H1 (cell line): Measurements from ENCODE around the gene CPED1. TPM values are rescaled to one million over a fixed set of nuclear protein-coding genes. Genes with fewer than 3 reads are reported as not detected.
A peak's percentile ranks its signal among the peaks of the same experiment; 100 is the strongest.

Experiments
- CTCF ChIA-PET: fragments of 300-600 bp; sonication (Branson Sonifier 250); formaldehyde crosslinking; loops from one replicate; lab custom pipeline; 2021; ENCODE audit not compliant: partially characterized antibody; lab: Charles Lee
- POLR2A ChIA-PET: fragments of 300-600 bp; sonication (Branson Sonifier 250); formaldehyde crosslinking; loops from one replicate; lab custom pipeline; 2021; ENCODE audit warnings: inconsistent platforms; ENCODE audit not compliant: partially characterized antibody; lab: Charles Lee
- DNase-seq, 2 experiments: peaks; one replicate each; pipeline versions ENCODE4 v3.0.0 to v3.0.0-alpha.2; 2010 to 2022; ENCODE audit warnings: low spot score in 2 of 2, low read depth in 1 of 2, mixed read lengths in 1 of 2
- FAIRE-seq: peaks from 2 replicates; lab custom pipeline; 2011; peaks lifted over from hg19 to GRCh38; lab: Jason Lieb, UNC
- H2AFZ ChIP-seq: 2 replicates; pipeline ENCODE4 v1.8.1; 2012; ENCODE audit warnings: low read length, inconsistent platforms
- H2AK5ac ChIP-seq: 2 replicates; pipeline ENCODE4 v1.6.1; 2013; ENCODE audit warnings: low read depth, low read length
- H2BK120ac ChIP-seq: replicated peaks from 2 replicates; pipeline ENCODE3; 2013; ENCODE audit warnings: low read depth, low read length, inconsistent platforms
- H2BK12ac ChIP-seq: 2 replicates; pipeline ENCODE4 v1.6.1; 2013; ENCODE audit warnings: low read depth, low read length
- H2BK15ac ChIP-seq: 2 replicates; pipeline ENCODE4 v1.6.1; 2013; ENCODE audit warnings: low read length
- H2BK20ac ChIP-seq: 2 replicates; pipeline ENCODE4 v1.6.1; 2013; ENCODE audit warnings: low read length
- H2BK5ac ChIP-seq: 2 replicates; pipeline ENCODE4 v1.6.1; 2013; ENCODE audit warnings: low read depth, low read length
- H3K14ac ChIP-seq: 2 replicates; pipeline ENCODE4 v1.6.1; 2013; ENCODE audit warnings: inconsistent platforms; ENCODE audit not compliant: insufficient read length
- H3K18ac ChIP-seq: 2 replicates; pipeline ENCODE4 v1.6.1; 2013; ENCODE audit warnings: low read length; ENCODE audit errors: extremely low read depth
- H3K23ac ChIP-seq: 2 replicates; pipeline ENCODE4 v1.6.1; 2013; ENCODE audit warnings: inconsistent platforms; ENCODE audit not compliant: insufficient read length
- H3K23me2 ChIP-seq: 2 replicates; pipeline ENCODE4 v1.6.1; 2013; ENCODE audit warnings: low read depth, low read length
- H3K27ac ChIP-seq: 2 replicates; pipeline ENCODE4 v1.6.1; 2011; ENCODE audit warnings: low read depth, low read length, inconsistent platforms
- H3K27me3 ChIP-seq, 4 experiments: replicated peaks in 1 of 4; 1 replicate in 1 of 4; 2 replicates in 3 of 4; pipeline versions ENCODE4 v1.6.1 to v1.8.1; 2011 to 2013; ENCODE audit warnings: low read length in 3 of 4, mild to moderate bottlenecking in 3 of 4, inconsistent platforms in 2 of 4, mixed read lengths in 2 of 4, moderate library complexity in 1 of 4; ENCODE audit not compliant: control insufficient read depth in 3 of 4, insufficient read depth in 3 of 4; ENCODE audit errors: extremely low read depth in 1 of 4
- H3K36me3 ChIP-seq, 4 experiments: 2 replicates each; pipeline versions ENCODE4 v1.6.1 to v1.8.1; 2011 to 2013; ENCODE audit warnings: mild to moderate bottlenecking in 4 of 4, low read length in 3 of 4, moderate library complexity in 2 of 4, control low read depth in 1 of 4, inconsistent platforms in 1 of 4; ENCODE audit not compliant: insufficient read depth in 4 of 4, control insufficient read depth in 2 of 4
- H3K4ac ChIP-seq: replicated peaks from 2 replicates; pipeline ENCODE3; 2013; ENCODE audit warnings: low read length, low read depth, mixed read lengths, inconsistent platforms; ENCODE audit not compliant: insufficient read length
- H3K4me1 ChIP-seq, 4 experiments: replicated peaks in 1 of 4; 1 replicate in 1 of 4; 2 replicates in 3 of 4; pipeline versions ENCODE4 v1.6.1 to v1.8.1; 2011 to 2013; ENCODE audit warnings: low read length in 3 of 4, inconsistent platforms in 2 of 4, mixed read lengths in 1 of 4; ENCODE audit not compliant: insufficient read depth in 4 of 4, control insufficient read depth in 3 of 4
- H3K4me2 ChIP-seq, 2 experiments: 2 replicates each; pipeline versions ENCODE4 v1.6.1 to v1.8.1; 2011 to 2013; ENCODE audit warnings: low read depth in 2 of 2, low read length in 2 of 2, control low read depth in 1 of 2, inconsistent platforms in 1 of 2, mild to moderate bottlenecking in 1 of 2; ENCODE audit not compliant: insufficient read depth in 1 of 2
- H3K4me3 ChIP-seq, 4 experiments: fragments of 200-600, 300-600 bp in 1 of 4; sonication (generic), shearing (Covaris generic), sonication (Bioruptor Twin) in 1 of 4; 2 replicates each; pipeline versions ENCODE4 v1.5.1 to v1.8.1; 2011 to 2016; ENCODE audit warnings: low read length in 4 of 4, low read depth in 3 of 4, control low read depth in 2 of 4, inconsistent platforms in 2 of 4, mild to moderate bottlenecking in 2 of 4, mixed read lengths in 1 of 4, moderate library complexity in 1 of 4; ENCODE audit not compliant: insufficient read depth in 2 of 4; ENCODE audit errors: extremely low read depth in 1 of 4
- H3K56ac ChIP-seq: replicated peaks from 2 replicates; pipeline ENCODE3; 2013; ENCODE audit warnings: low read depth, mild to moderate bottlenecking, mixed read lengths, low read length, inconsistent platforms; ENCODE audit not compliant: insufficient read length
- H3K79me1 ChIP-seq: 2 replicates; pipeline ENCODE4 v1.6.1; 2013; ENCODE audit warnings: low read depth, low read length, control low read depth
- H3K79me2 ChIP-seq, 2 experiments: 2 replicates each; pipeline versions ENCODE4 v1.6.1 to v1.8.1; 2012 to 2013; ENCODE audit warnings: low read length in 2 of 2, mild to moderate bottlenecking in 2 of 2, inconsistent platforms in 1 of 2; ENCODE audit not compliant: insufficient read depth in 2 of 2, control insufficient read depth in 1 of 2
- H3K9ac ChIP-seq, 4 experiments: replicated peaks in 1 of 4; 1 replicate in 1 of 4; 2 replicates in 3 of 4; pipeline versions ENCODE4 v1.6.1 to v1.8.1; 2011 to 2013; ENCODE audit warnings: low read depth in 3 of 4, low read length in 3 of 4, control low read depth in 2 of 4, mild to moderate bottlenecking in 2 of 4, moderate library complexity in 2 of 4, inconsistent platforms in 1 of 4; ENCODE audit errors: extremely low read depth in 1 of 4
- H3K9me3 ChIP-seq, 2 experiments: 2 replicates each; pipeline versions ENCODE4 v1.6.1 to v1.8.1; 2012 to 2013; ENCODE audit warnings: mild to moderate bottlenecking in 2 of 2, moderate library complexity in 2 of 2, control low read depth in 1 of 2, inconsistent platforms in 1 of 2, low read depth in 1 of 2, low read length in 1 of 2, mixed read lengths in 1 of 2; ENCODE audit not compliant: insufficient read depth in 2 of 2
- H4K20me1 ChIP-seq, 2 experiments: replicated peaks in 1 of 2; 2 replicates each; pipeline versions ENCODE3 to v1.8.1; 2011 to 2013; ENCODE audit warnings: inconsistent platforms in 2 of 2, low read length in 2 of 2, mild to moderate bottlenecking in 1 of 2; ENCODE audit not compliant: insufficient read depth in 2 of 2, control insufficient read depth in 1 of 2
- H4K5ac ChIP-seq: 2 replicates; pipeline ENCODE4 v1.6.1; 2013; ENCODE audit warnings: low read length, low read depth, mixed read lengths, inconsistent platforms; ENCODE audit not compliant: insufficient read length
- H4K8ac ChIP-seq: 2 replicates; pipeline ENCODE4 v1.8.0; 2013; ENCODE audit warnings: mild to moderate bottlenecking, moderate library complexity, low read length, inconsistent platforms; ENCODE audit not compliant: insufficient read depth; ENCODE audit errors: extremely low read depth
- H4K91ac ChIP-seq: replicated peaks from 2 replicates; pipeline ENCODE3; 2013; ENCODE audit warnings: low read length, mixed read lengths, inconsistent platforms; ENCODE audit not compliant: insufficient read length
- GTF2F1 ChIP-seq: IDR thresholded peaks from 2 replicates; pipeline ENCODE4 v1.6.1; 2012; ENCODE audit warnings: low read depth, low read length, improper control_type of control experiment, borderline replicate concordance
- KDM1A ChIP-seq: fragments of 200-600, 300-600 bp; sonication (generic); IDR thresholded peaks from 2 replicates; pipeline ENCODE4 v1.7.1; 2016; ENCODE audit warnings: mild to moderate bottlenecking, low read length, borderline replicate concordance
- KDM4A ChIP-seq: IDR thresholded peaks from one replicate; pipeline ENCODE4 v1.7.1; 2012; ENCODE audit warnings: low read depth, mild to moderate bottlenecking, moderate library complexity, low read length, inconsistent platforms; ENCODE audit not compliant: severe bottlenecking
- POLR2AphosphoS5 ChIP-seq: IDR thresholded peaks from 2 replicates; pipeline ENCODE4 v1.6.1; 2011; ENCODE audit warnings: low read depth, low read length
- RBBP5 ChIP-seq: IDR thresholded peaks from 2 replicates; pipeline ENCODE4 v1.7.1; 2012; ENCODE audit warnings: low read depth, mild to moderate bottlenecking, inconsistent platforms, low read length, moderate library complexity, borderline replicate concordance
- SAP30 ChIP-seq: fragments of 300-600 bp; sonication (generic); IDR thresholded peaks from 2 replicates; pipeline ENCODE4 v1.7.1; 2012; ENCODE audit warnings: low read length, moderate library complexity, mild to moderate bottlenecking, inconsistent platforms; ENCODE audit not compliant: insufficient read depth, insufficient replicate concordance
- TEAD4 ChIP-seq: IDR thresholded peaks from 2 replicates; pipeline ENCODE4 v1.6.1; 2012; ENCODE audit warnings: low read depth, low read length, inconsistent platforms, mixed read lengths
- WGBS, 2 experiments: shearing (Covaris generic) in 1 of 2; methylation state at CpG; one replicate each; pipeline versions ENCODE4 v1.1.6 to v1.1.7; 2013 to 2015; ENCODE audit warnings: low lambda C conversion rate in 2 of 2, mixed read lengths in 2 of 2, inconsistent platforms in 1 of 2, low coverage in 1 of 2, missing lambda C conversion rate in 1 of 2; ENCODE audit not compliant: insufficient replicate concordance in 2 of 2, insufficient coverage in 1 of 2, insufficient read length in 1 of 2; ENCODE audit errors: extremely low coverage in 1 of 2, missing lambda C conversion rate in 1 of 2; 5-methylcytosine and 5-hydroxymethylcytosine counted together
- long read RNA-seq, 2 experiments: library from RNA in 1 of 2; library from capped mRNA in 1 of 2; stranded (forward); transcript quantifications; one replicate each; pipeline ENCODE4 v2.0.0, GENCODE V29; 2021; ENCODE audit warnings: inconsistent platforms in 1 of 2
- polyA minus RNA-seq, 3 experiments: library from RNA; depleted of rRNA, polyadenylated mRNA; stranded (reverse); fragments of >200 nt; gene quantifications; 1 replicate in 2 of 3; 2 replicates in 1 of 3; pipeline ENCODE4 v1.2.3, GENCODE V29; 2011
- polyA plus RNA-seq, 7 experiments: library from polyadenylated mRNA; depleted of rRNA in 3 of 7; stranded (reverse) in 5 of 7; unstranded in 2 of 7; fragments of >200 nt in 5 of 7; fragments of 200-250 nt in 2 of 7; gene quantifications; 1 replicate in 5 of 7; 2 replicates in 1 of 7; 4 replicates in 1 of 7; pipeline versions ENCODE4 v1.2.1 to v1.2.3, GENCODE V29; 2011 to 2013; ENCODE audit warnings: missing spikeins in 2 of 7, mixed read lengths in 2 of 7
- total RNA-seq: library from RNA; stranded (reverse); fragmentation: NEBNext Ultra II Directional; extraction: Animal tissue kit (Norgen Biotek cat#: 25700); gene quantifications from 2 replicates; pipeline ENCODE4 v1.2.1, GENCODE V29; 2021
- TF ChIP-seq, protein P1 (sequence below): IDR thresholded peaks from 2 replicates; pipeline ENCODE4 v1.6.1; 2012; ENCODE audit warnings: low read length, inconsistent platforms

CPED1 gene
- total RNA-seq (0.25 and 0.39 TPM in 2 replicates), polyA plus RNA-seq (2011; rRNA removed) (0.08 and 0.22 TPM in 2 replicates), polyA minus RNA-seq (2011; rRNA and poly(A)+ RNA removed) (0.51 and 1.0 TPM in 2 replicates)
- 0.06 TPM for polyA plus RNA-seq (2011; cell fraction: cytosol; rRNA removed)
- 0.21 TPM for polyA plus RNA-seq (2011; cell fraction: nucleus; rRNA removed)
- 0.05 to 0.23 TPM (median 0.17 TPM) in 4 replicates for polyA plus RNA-seq (2012, experiment 1 of 2)
- not detected for polyA plus RNA-seq (2012, experiment 2 of 2)
- polyA plus RNA-seq (2013, experiment 1 of 2): 0.22 TPM
- 0.18 TPM for polyA plus RNA-seq (2013, experiment 2 of 2)
- not detected for polyA minus RNA-seq (2011; cell fraction: cytosol; rRNA and poly(A)+ RNA removed)
- 1.1 TPM for polyA minus RNA-seq (2011; cell fraction: nucleus; rRNA and poly(A)+ RNA removed)
- long read RNA-seq, experiment 1: 0 reads
- long read RNA-seq, experiment 2: 0 reads

DNA sequence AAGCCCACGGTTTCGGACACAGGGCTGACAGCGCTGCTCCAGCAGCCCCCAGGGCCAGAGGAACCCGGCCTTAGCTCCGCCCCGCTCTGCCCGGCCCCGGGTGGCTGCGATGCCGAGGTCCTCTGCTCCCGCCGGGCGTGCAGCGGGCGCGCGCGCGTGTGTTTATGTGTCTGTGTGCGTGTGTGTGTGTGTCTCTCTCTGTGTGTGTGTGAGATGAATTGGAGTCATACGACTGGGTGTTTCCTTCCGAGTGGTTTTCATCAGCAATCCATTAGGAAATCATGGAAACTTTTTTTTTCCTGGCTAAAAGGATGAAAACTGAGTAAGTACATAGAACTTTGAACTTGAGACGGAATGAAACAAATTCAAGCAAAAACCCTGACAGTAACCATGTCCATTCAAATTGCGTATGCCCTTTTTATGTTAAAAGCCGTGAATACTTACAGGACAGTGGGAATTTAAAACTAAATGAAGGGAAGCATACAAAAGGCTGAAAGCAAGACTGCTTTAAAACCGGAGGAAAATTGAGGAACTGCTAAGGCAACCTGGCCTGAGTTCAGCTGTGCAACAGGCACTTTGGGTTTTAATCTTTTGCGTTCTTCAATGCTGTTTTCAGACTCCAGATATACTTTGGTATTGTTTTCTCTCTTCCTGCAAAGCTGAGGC, at the start of gene CPED1:
CPED1 (plus strand) TSS at position 121 of the 666 bp plus-strand sequence. CDS start 911 bp downstream, outside the sequence.
- H3K23me2 ChIP-seq: 0 out of 2 replicates have a peak, but pooled peaks cover 2% of the 10 kb centered on the region
- H2AK5ac ChIP-seq: no peak within 1 kb of the TSS
- no peaks in the 10 kb centered on the region for H3K79me1 ChIP-seq
- no peak within 1 kb of the TSS for H2BK20ac ChIP-seq
- DNase-seq: peak in 1 of 2 experiments; percentile 72
- H3K4ac ChIP-seq: no peak within 1 kb of the TSS
- H3K9me3 ChIP-seq: no peaks in the 10 kb centered on the region
- H2BK120ac ChIP-seq: no peak within 1 kb of the TSS
- H3K36me3 ChIP-seq: no peaks in the 10 kb centered on the region
- 16% methylated on average over 27 of the region's 27 CpGs; no CpG with 5 or more reads in 1 of the 2 experiments for WGBS, 2 experiments
- H3K4me2 ChIP-seq: peak within 1 kb of the TSS; percentile 70 to 76
- peaks cover 1 to 20% (median 12%) of the 10 kb centered on the region in 4 experiments; a peak in 6 of 7 replicates for H3K27me3 ChIP-seq
- peak within 1 kb of the TSS; percentile 34 to 58 (median 38); a peak in 6 of 8 replicates for H3K4me3 ChIP-seq
- 0 out of 2 replicates have a peak within 1 kb of the TSS, but pooled peaks have one; percentile 21 for H2BK15ac ChIP-seq
- no peak within 1 kb of the TSS for H2BK5ac ChIP-seq
- POLR2A ChIA-PET: no interaction called here
- no peak within 1 kb of the TSS for H4K91ac ChIP-seq
- no peaks in the 10 kb centered on the region for H3K79me2 ChIP-seq
- no peak within 1 kb of the TSS for H3K23ac ChIP-seq
- no peak within 1 kb of the TSS for H3K18ac ChIP-seq
- H3K56ac ChIP-seq: no peak within 1 kb of the TSS
- H3K27ac ChIP-seq: no peak within 1 kb of the TSS
- H2AFZ ChIP-seq: peak within 1 kb of the TSS; percentile 94
- H3K4me1 ChIP-seq: peaks cover 0 to 4% (median 3%) of the 10 kb centered on the region in 4 experiments; a peak in 4 of 7 replicates
- H4K5ac ChIP-seq: no peak within 1 kb of the TSS
- no peak within 1 kb of the TSS; a peak in 1 of 7 replicates for H3K9ac ChIP-seq
- no peaks in the 10 kb centered on the region for H4K20me1 ChIP-seq
- no peak for FAIRE-seq
- H4K8ac ChIP-seq: no peak within 1 kb of the TSS; the same call in 1 of the 2 replicates
- no peak within 1 kb of the TSS for H3K14ac ChIP-seq
- no peak within 1 kb of the TSS for H2BK12ac ChIP-seq
- CTCF ChIA-PET: interaction anchor here (0.8 to 8.4 kb wide), 24 partner anchors 8 to 379 kb away, joined by 3 to 139 read pairs (median 6); no protein-coding TSS in a partner anchor
- TF ChIP-seq KDM4A: no peak
- TF ChIP-seq KDM1A: no peak
- no peak for TF ChIP-seq SAP30
- TF ChIP-seq RBBP5: no peak
- no peak for TF ChIP-seq TEAD4
- TF ChIP-seq POLR2AphosphoS5: no peak
- no peak for TF ChIP-seq GTF2F1
- TF ChIP-seq, protein P1, sequence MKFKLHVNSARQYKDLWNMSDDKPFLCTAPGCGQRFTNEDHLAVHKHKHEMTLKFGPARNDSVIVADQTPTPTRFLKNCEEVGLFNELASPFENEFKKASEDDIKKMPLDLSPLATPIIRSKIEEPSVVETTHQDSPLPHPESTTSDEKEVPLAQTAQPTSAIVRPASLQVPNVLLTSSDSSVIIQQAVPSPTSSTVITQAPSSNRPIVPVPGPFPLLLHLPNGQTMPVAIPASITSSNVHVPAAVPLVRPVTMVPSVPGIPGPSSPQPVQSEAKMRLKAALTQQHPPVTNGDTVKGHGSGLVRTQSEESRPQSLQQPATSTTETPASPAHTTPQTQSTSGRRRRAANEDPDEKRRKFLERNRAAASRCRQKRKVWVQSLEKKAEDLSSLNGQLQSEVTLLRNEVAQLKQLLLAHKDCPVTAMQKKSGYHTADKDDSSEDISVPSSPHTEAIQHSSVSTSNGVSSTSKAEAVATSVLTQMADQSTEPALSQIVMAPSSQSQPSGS: no peak
